HepG2 (cell line): ENCODE data around the gene DIS3L2. TPM values are rescaled to one million over a fixed set of nuclear protein-coding genes. Genes with fewer than 3 reads are reported as not detected.
A peak's percentile ranks its signal among the peaks of the same experiment; 100 is the strongest.

Source experiments
- ATF3 ChIP-seq: sonication (generic); formaldehyde crosslinking; IDR thresholded peaks from 2 replicates; pipeline ENCODE4 v1.4.0; 2020; ENCODE audit warnings: missing genetic modification reagents
- ATRX ChIP-seq: sonication (generic); formaldehyde crosslinking; IDR thresholded peaks from 2 replicates; pipeline ENCODE4 v1.4.0; 2020; ENCODE audit warnings: missing genetic modification reagents, borderline replicate concordance
- EED ChIP-seq: sonication (generic); formaldehyde crosslinking; IDR thresholded peaks from 2 replicates; pipeline ENCODE4 v1.5.0; 2020; ENCODE audit warnings: mild to moderate bottlenecking, missing genetic modification reagents
- EZH2 ChIP-seq: conservative IDR thresholded peaks from 2 replicates; pipeline ENCODE4 v1.6.1; 2012; ENCODE audit warnings: mild to moderate bottlenecking, low read depth, low read length, moderate library complexity
- GATAD1 ChIP-seq: IDR thresholded peaks from 2 replicates; pipeline ENCODE4 v1.6.1; 2016; ENCODE audit warnings: missing genetic modification reagents, missing compliant biosample characterization
- KMT2A ChIP-seq: sonication (generic); formaldehyde crosslinking; IDR thresholded peaks from 2 replicates; pipeline ENCODE4 v1.4.0; 2020; ENCODE audit warnings: missing genetic modification reagents
- MTF1 ChIP-seq: sonication (generic); formaldehyde crosslinking; IDR thresholded peaks from 2 replicates; pipeline ENCODE4 v1.5.0; 2020; ENCODE audit warnings: missing genetic modification reagents
- MZF1 ChIP-seq: sonication (generic); formaldehyde crosslinking; IDR thresholded peaks from 2 replicates; pipeline ENCODE4 v1.8.1; 2023; ENCODE audit warnings: mild to moderate bottlenecking, missing genetic modification reagents, borderline replicate concordance
- PRMT3 ChIP-seq: sonication (generic); formaldehyde crosslinking; IDR thresholded peaks from 2 replicates; pipeline ENCODE4 v1.8.1; 2022; ENCODE audit warnings: low read depth, mild to moderate bottlenecking, moderate library complexity, missing genetic modification reagents, borderline replicate concordance
- RCOR2 ChIP-seq: IDR thresholded peaks from 2 replicates; pipeline ENCODE4 v1.6.1; 2016; ENCODE audit warnings: missing biosample characterization, missing genetic modification reagents
- SOX13 ChIP-seq, 3 experiments: fragments of 450-650 bp in 1 of 3; sonication (generic) in 1 of 3; formaldehyde crosslinking in 1 of 3; IDR thresholded peaks in 2 of 3; conservative IDR thresholded peaks in 1 of 3; 2 replicates each; pipeline versions ENCODE4 v1.5.0 to v1.6.1; 2016 to 2020; ENCODE audit warnings: antibody characterized with exemption in 1 of 3, mild to moderate bottlenecking in 1 of 3, missing compliant biosample characterization in 1 of 3, missing genetic modification reagents in 1 of 3, moderate library complexity in 1 of 3
- SP2 ChIP-seq: sonication (generic); formaldehyde crosslinking; IDR thresholded peaks from 2 replicates; pipeline ENCODE4 v1.5.1; 2020; ENCODE audit warnings: mild to moderate bottlenecking, missing genetic modification reagents
- ZFY ChIP-seq: sonication (generic); formaldehyde crosslinking; IDR thresholded peaks from 2 replicates; pipeline ENCODE4 v1.4.0; 2020; ENCODE audit warnings: missing genetic modification reagents
- ZMAT3 ChIP-seq: sonication (generic); formaldehyde crosslinking; conservative IDR thresholded peaks from 2 replicates; pipeline ENCODE4 v1.7.0; 2021; ENCODE audit warnings: missing genetic modification reagents
- ZNF235 ChIP-seq: sonication (generic); formaldehyde crosslinking; IDR thresholded peaks from 2 replicates; pipeline ENCODE4 v1.8.1; 2023; ENCODE audit warnings: mild to moderate bottlenecking, missing genetic modification reagents, borderline replicate concordance
- ZNF3 ChIP-seq: IDR thresholded peaks from 2 replicates; pipeline ENCODE4 v1.7.0; 2017; ENCODE audit warnings: inconsistent platforms
- ZNF614 ChIP-seq: IDR thresholded peaks from 2 replicates; pipeline ENCODE4 v1.6.1; 2018; ENCODE audit warnings: missing biosample characterization, missing genetic modification reagents, inconsistent platforms, borderline replicate concordance
- ZNF777 ChIP-seq: sonication (generic); formaldehyde crosslinking; IDR thresholded peaks from 2 replicates; pipeline ENCODE4 v1.4.0; 2020; ENCODE audit warnings: missing genetic modification reagents
- ZNF780A ChIP-seq: sonication (generic); formaldehyde crosslinking; IDR thresholded peaks from 2 replicates; pipeline ENCODE4 v1.8.0; 2022; ENCODE audit warnings: mild to moderate bottlenecking, missing genetic modification reagents, moderate library complexity
- polyA plus RNA-seq, 8 experiments: library from polyadenylated mRNA; depleted of rRNA in 3 of 8; stranded (reverse) in 7 of 8; unstranded in 1 of 8; fragments of >200 nt; fragmentation: Illumina TruSeq in 4 of 8; extraction: Trizol in 4 of 8; gene quantifications; 2 replicates each; pipeline versions ENCODE4 v1.2.1 to v1.2.3, GENCODE V29; 2011 to 2016; ENCODE audit warnings: low read depth in 4 of 8, missing spikeins in 1 of 8, mixed read lengths in 1 of 8; ENCODE audit not compliant: insufficient read depth in 1 of 8
- total RNA-seq, 5 experiments: library from RNA; depleted of rRNA; stranded (reverse); fragments of >200 nt; fragmentation: Illumina TruSeq; extraction: Trizol; gene quantifications; 2 replicates each; pipeline ENCODE4 v1.2.3, GENCODE V29; 2016; ENCODE audit warnings: low read depth in 1 of 5
- TF ChIP-seq, protein P1 (sequence below): sonication (generic); formaldehyde crosslinking; IDR thresholded peaks from 2 replicates; pipeline ENCODE4 v1.9.0; 2022; ENCODE audit warnings: low read depth, missing genetic modification reagents
- TF ChIP-seq, protein P2 (sequence below): sonication (generic); formaldehyde crosslinking; IDR thresholded peaks from 2 replicates; pipeline ENCODE4 v1.5.1; 2020; ENCODE audit warnings: missing genetic modification reagents, mild to moderate bottlenecking, borderline replicate concordance
- TF ChIP-seq, protein P3 (sequence below): sonication (generic); formaldehyde crosslinking; IDR thresholded peaks from 2 replicates; pipeline ENCODE4 v1.4.0; 2020; ENCODE audit warnings: missing genetic modification reagents
- TF ChIP-seq, protein P4 (sequence below): sonication (generic); formaldehyde crosslinking; IDR thresholded peaks from 2 replicates; pipeline ENCODE4 v1.5.1; 2020; ENCODE audit warnings: mild to moderate bottlenecking, moderate library complexity, missing genetic modification reagents

Gene DIS3L2
- total and polyA plus RNA-seq, 2 of the 13 experiments (the other 11 are each of a cell fraction or from before 2014, with no cell fraction given): 7.0 to 23.9 TPM

GRCh38 chr2:231957913-231958763, 3.4 kb upstream of the DIS3L2 start (continued):
- TF ChIP-seq, protein P1, sequence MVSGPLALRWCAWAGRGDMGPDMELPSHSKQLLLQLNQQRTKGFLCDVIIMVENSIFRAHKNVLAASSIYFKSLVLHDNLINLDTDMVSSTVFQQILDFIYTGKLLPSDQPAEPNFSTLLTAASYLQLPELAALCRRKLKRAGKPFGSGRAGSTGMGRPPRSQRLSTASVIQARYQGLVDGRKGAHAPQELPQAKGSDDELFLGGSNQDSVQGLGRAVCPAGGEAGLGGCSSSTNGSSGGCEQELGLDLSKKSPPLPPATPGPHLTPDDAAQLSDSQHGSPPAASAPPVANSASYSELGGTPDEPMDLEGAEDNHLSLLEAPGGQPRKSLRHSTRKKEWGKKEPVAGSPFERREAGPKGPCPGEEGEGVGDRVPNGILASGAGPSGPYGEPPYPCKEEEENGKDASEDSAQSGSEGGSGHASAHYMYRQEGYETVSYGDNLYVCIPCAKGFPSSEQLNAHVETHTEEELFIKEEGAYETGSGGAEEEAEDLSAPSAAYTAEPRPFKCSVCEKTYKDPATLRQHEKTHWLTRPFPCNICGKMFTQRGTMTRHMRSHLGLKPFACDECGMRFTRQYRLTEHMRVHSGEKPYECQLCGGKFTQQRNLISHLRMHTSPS (CRISPR knock-in tag): no peak
- TF ChIP-seq ZMAT3 (CRISPR knock-in tag) (no peak), MTF1 (CRISPR knock-in tag) (no peak), ZNF777 (CRISPR knock-in tag) (no peak), SP2 (CRISPR knock-in tag) (no peak), RCOR2 (no peak), KMT2A (peak; percentile 41; the same call in 1 of the 2 replicates), PRMT3 (CRISPR knock-in tag) (no peak), ATF3 (no peak), ZNF235 (CRISPR knock-in tag) (no peak), ZFY (CRISPR knock-in tag) (no peak), EZH2 (no peak), ATRX (CRISPR knock-in tag) (no peak), SOX13 (IDR thresholded peaks at IDR 0.05) (no peak), SOX13 (CRISPR knock-in tag; conservative IDR thresholded peaks at IDR 0.05 in 1 of 2, IDR thresholded peaks at IDR 0.05 in 1 of 2) (peak in 1 of 2 experiments; percentile 74; a peak in 2 of 4 replicates), GATAD1 (peak; percentile 57), ZNF614 (CRISPR knock-in tag) (no peak), MZF1 (no peak), EED (no peak), ZNF3 (CRISPR knock-in tag) (0 out of 2 replicates have a peak, but pooled peaks have one; percentile 28), ZNF780A (CRISPR knock-in tag) (no peak)
- TF ChIP-seq, protein P2, sequence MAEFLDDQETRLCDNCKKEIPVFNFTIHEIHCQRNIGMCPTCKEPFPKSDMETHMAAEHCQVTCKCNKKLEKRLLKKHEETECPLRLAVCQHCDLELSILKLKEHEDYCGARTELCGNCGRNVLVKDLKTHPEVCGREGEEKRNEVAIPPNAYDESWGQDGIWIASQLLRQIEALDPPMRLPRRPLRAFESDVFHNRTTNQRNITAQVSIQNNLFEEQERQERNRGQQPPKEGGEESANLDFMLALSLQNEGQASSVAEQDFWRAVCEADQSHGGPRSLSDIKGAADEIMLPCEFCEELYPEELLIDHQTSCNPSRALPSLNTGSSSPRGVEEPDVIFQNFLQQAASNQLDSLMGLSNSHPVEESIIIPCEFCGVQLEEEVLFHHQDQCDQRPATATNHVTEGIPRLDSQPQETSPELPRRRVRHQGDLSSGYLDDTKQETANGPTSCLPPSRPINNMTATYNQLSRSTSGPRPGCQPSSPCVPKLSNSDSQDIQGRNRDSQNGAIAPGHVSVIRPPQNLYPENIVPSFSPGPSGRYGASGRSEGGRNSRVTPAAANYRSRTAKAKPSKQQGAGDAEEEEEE: no peak
- TF ChIP-seq, protein P3, sequence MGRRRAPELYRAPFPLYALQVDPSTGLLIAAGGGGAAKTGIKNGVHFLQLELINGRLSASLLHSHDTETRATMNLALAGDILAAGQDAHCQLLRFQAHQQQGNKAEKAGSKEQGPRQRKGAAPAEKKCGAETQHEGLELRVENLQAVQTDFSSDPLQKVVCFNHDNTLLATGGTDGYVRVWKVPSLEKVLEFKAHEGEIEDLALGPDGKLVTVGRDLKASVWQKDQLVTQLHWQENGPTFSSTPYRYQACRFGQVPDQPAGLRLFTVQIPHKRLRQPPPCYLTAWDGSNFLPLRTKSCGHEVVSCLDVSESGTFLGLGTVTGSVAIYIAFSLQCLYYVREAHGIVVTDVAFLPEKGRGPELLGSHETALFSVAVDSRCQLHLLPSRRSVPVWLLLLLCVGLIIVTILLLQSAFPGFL (CRISPR knock-in tag): no peak
- TF ChIP-seq, protein P4, sequence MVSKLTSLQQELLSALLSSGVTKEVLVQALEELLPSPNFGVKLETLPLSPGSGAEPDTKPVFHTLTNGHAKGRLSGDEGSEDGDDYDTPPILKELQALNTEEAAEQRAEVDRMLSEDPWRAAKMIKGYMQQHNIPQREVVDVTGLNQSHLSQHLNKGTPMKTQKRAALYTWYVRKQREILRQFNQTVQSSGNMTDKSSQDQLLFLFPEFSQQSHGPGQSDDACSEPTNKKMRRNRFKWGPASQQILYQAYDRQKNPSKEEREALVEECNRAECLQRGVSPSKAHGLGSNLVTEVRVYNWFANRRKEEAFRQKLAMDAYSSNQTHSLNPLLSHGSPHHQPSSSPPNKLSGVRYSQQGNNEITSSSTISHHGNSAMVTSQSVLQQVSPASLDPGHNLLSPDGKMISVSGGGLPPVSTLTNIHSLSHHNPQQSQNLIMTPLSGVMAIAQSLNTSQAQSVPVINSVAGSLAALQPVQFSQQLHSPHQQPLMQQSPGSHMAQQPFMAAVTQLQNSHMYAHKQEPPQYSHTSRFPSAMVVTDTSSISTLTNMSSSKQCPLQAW (CRISPR knock-in tag): peak; percentile 22; the same call in 1 of the 2 replicates
